ENCODE data around the gene TTLL12.

TTLL12 gene

GRCh38 chr22:43199541-43199940, 12.6 kb upstream of the TTLL12 start:
- DNase-seq (ENCODE audit: low read depth in 3 of 3) = no peak

GRCh38 chr22:43198936-43199335, 12.0 kb upstream of the TTLL12 start:
- DNase-seq (ENCODE audit: low read depth in 3 of 3) = no peak

GRCh38 chr22:43198126-43198525, 11.2 kb upstream of the TTLL12 start:
- DNase-seq (ENCODE audit: low read depth in 3 of 3) = no peak

GRCh38 chr22:43197271-43197941, 10.5 kb upstream of the TTLL12 start:
- DNase-seq (ENCODE audit: low read depth in 3 of 3) = no peak

GRCh38 chr22:43191831-43192230, 4.9 kb upstream of the TTLL12 start:
- DNase-seq (ENCODE audit: low read depth in 3 of 3) = no peak

GRCh38 chr22:43188829-43189545, 2.1 kb upstream of the TTLL12 start:
- no peak for DNase-seq (ENCODE audit: low read depth in 3 of 3)

- peak; percentile 94 to 95 (median 94) for DNase-seq (ENCODE audit: low read depth in 3 of 3)
Measured at GRCh38 chr22:43187171-43188099, 501 bp upstream of the TTLL12 start.

GRCh38 chr22:43185860-43186261, 1.1 kb downstream of the TTLL12 start:
- DNase-seq (ENCODE audit: low read depth in 3 of 3) = no peak

GRCh38 chr22:43183496-43184277, 3.2 kb downstream of the TTLL12 start:
- DNase-seq (ENCODE audit: low read depth in 3 of 3) = no peak

GRCh38 chr22:43182726-43183125, 4.2 kb downstream of the TTLL12 start:
- DNase-seq (ENCODE audit: low read depth in 3 of 3) = no peak

- no peak for DNase-seq (ENCODE audit: low read depth in 3 of 3)
Measured at GRCh38 chr22:43182118-43182517, 4.8 kb downstream of the TTLL12 start.

- DNase-seq (ENCODE audit: low read depth in 3 of 3) = no peak
Measured at GRCh38 chr22:43181321-43182076, 5.4 kb downstream of the TTLL12 start.

GRCh38 chr22:43180670-43181069, 6.3 kb downstream of the TTLL12 start:
- no peak for DNase-seq (ENCODE audit: low read depth in 3 of 3)

GRCh38 chr22:43179911-43180195, 7.1 kb downstream of the TTLL12 start:
- DNase-seq (ENCODE audit: low read depth in 3 of 3) = no peak

- DNase-seq (ENCODE audit: low read depth in 3 of 3) = no peak
Measured at GRCh38 chr22:43179146-43179910, 7.6 kb downstream of the TTLL12 start.

- DNase-seq (ENCODE audit: low read depth in 3 of 3) = no peak
Measured at GRCh38 chr22:43177479-43177878, 9.5 kb downstream of the TTLL12 start.

GRCh38 chr22:43176090-43176489, 10.8 kb downstream of the TTLL12 start:
- DNase-seq (ENCODE audit: low read depth in 3 of 3) = no peak

GRCh38 chr22:43174941-43175531, 11.9 kb downstream of the TTLL12 start:
- DNase-seq (ENCODE audit: low read depth in 3 of 3) = no peak

GRCh38 chr22:43173976-43174720, 12.8 kb downstream of the TTLL12 start:
- no peak for DNase-seq (ENCODE audit: low read depth in 3 of 3)
